Fibroblast of the aortic adventitia (primary cell): ENCODE data around the gene SUGT1. TPM values are rescaled to one million over a fixed set of nuclear protein-coding genes. Genes with fewer than 3 reads are reported as not detected.
"Not testable (repeated sequence)": the region's sequence is repeated elsewhere in the genome, so short reads cannot be mapped to it uniquely, and the experiment has no call there.

Experiments
- DNase-seq: peaks from one replicate; pipeline ENCODE4 v3.0.0-alpha.2; 2010; ENCODE audit warnings: low read depth
- H3K4me3 ChIP-seq: 2 replicates; pipeline ENCODE4 v1.5.1; 2011; ENCODE audit warnings: low read depth, mild to moderate bottlenecking, control low read depth, low read length, moderate library complexity
- CTCF ChIP-seq: IDR thresholded peaks from 2 replicates; pipeline ENCODE4 v1.5.1; 2011; ENCODE audit warnings: mild to moderate bottlenecking, low read length, control low read depth, inconsistent platforms; ENCODE audit not compliant: insufficient read depth
- total RNA-seq: library from RNA; depleted of rRNA; stranded (reverse); fragments of >200 nt; gene quantifications from 2 replicates; pipeline ENCODE4 v1.2.3, GENCODE V29; 2012; ENCODE audit warnings: low replicate concordance

SUGT1 gene
- total RNA-seq, 1 donor, result 52.1 TPM

DNA sequence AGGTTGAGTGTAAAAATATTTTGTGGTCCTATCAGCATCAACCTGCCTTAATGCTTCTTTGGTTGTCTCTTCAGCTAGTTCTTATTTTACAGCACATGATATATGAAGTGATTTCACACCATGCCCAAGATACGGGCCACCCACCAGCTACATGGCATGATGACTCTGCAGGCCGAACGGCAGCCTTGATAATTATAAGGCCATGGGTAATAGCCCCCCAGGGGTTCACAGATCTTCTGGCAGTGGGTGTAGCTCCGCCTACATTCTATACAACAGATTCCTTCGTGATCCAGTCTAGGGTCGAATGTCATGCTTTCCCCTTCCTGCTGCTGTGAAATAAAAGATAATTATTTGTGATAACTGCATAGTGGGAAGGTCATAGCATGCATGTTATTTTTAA lies 50.8 kb downstream of the SUGT1 start:
- H3K4me3 ChIP-seq, result no peak overlapping the region
- TF ChIP-seq CTCF, result no peak
- no peak for DNase-seq

- no peak for TF ChIP-seq CTCF
- peak; percentile 11 for DNase-seq
These were observed 53.4 kb downstream of the SUGT1 start for GRCh38 chr13:52706081-52706480.

DNA sequence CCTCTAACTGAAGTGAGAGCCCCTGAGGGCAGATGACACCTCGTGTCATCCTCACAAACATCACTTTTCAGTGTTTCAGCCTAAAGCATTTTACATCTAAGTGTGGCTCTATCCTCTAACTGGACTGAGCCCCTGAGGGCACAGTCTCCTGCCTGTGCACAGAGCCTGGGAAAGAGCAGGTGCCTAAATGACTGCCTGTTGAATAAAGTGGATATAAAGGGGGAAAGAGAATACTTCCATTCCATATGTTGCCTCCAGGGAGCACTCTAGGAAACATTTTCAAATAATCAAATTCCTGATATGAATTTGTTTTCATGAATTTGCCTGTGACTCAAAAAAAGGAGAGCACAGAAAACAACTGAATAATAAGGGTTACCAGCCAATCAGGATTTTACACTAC lies 54.7 kb downstream of the SUGT1 start:
- TF ChIP-seq CTCF, result no peak
- H3K4me3 ChIP-seq, result no peak overlapping the region
- DNase-seq, result no peak

More at GRCh38 chr13:52706081-52706480, 53.4 kb downstream of the SUGT1 start:
- no peak overlapping the region for H3K4me3 ChIP-seq

- not testable (repeated sequence) for H3K4me3 ChIP-seq, DNase-seq
These were observed 55.6 kb downstream of the SUGT1 start for GRCh38 chr13:52708266-52708665.

- no peak for TF ChIP-seq CTCF
- H3K4me3 ChIP-seq, result no peak overlapping the region
- no peak for DNase-seq
These were observed 58.6 kb downstream of the SUGT1 start for GRCh38 chr13:52711286-52711685.

DNA sequence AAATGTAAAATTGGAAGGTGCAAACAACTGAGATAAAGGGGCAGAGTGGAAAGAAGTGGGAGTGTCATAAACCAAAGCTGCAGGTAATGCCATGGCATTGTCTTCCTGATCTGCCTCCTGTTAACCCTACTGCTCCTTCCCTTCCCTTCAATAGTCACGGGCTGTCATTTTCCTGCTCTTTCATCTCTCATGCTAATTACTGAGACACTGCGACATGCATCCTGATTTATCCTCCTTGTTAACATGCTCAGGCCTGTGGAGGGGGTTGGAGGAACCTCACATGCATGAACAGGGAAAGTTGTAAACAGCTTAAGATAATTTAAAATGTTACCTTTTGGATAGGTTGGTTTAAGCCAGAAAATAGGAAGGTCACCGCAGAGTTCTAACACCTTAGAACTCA lies 59.7 kb downstream of the SUGT1 start:
- DNase-seq, result no peak
- TF ChIP-seq CTCF, result no peak
- no peak overlapping the region for H3K4me3 ChIP-seq

- TF ChIP-seq CTCF, result no peak
- no peak overlapping the region for H3K4me3 ChIP-seq
- no peak for DNase-seq
These were observed 61.3 kb downstream of the SUGT1 start for GRCh38 chr13:52713894-52714293.

DNA sequence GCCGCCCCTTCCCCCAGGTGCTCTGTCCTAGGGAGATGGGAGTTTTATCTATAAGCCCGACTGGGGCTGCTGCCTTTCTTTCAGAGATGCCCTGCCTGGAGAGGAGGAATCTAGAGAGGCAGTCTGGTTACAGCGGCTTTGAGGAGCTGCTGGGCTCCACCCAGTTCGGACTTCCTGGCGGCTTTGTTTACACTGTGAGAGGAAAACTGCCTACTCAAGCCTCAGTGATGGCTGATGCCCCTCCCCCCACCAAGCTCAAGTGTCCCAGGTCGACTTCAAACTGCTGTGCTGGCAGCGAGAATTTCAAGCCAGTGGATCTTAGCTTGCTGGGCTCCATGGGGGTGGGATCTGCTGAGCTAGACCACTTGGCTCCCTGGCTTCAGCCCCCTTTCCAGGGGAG lies 68.3 kb downstream of the SUGT1 start:
- DNase-seq, H3K4me3 ChIP-seq: not testable (repeated sequence)

DNA sequence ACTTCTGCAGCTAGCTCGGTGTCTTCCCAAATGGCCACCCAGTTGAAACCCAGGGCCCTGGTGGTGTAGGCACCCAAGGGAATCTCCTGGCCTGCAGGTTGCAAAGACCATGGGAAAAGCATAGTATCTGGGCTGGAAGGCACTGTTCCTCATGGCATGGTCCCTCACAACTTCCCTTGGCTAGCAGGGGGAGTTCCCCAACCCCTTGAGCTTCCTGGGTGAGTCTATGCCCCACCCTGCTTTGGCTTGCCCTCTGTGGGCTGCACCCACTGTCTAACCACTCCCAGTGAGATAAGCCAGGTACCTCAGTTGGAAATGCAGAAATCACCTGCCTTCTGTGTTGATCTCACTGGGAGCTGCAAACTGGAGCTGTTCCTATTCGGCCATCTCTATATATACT lies 68.7 kb downstream of the SUGT1 start:
- DNase-seq, H3K4me3 ChIP-seq: not testable (repeated sequence)
